Kidney (tissue), 14 donors: ENCODE data around the gene ZNF48. TPM values are rescaled to one million over a fixed set of nuclear protein-coding genes. Genes with fewer than 3 reads are reported as not detected.

Experiments
- DNase-seq, 5 donors: peaks; one replicate each; pipeline ENCODE4 v3.0.0-alpha.2; 2013 to 2020
- FAIRE-seq: peaks from 2 replicates; lab custom pipeline; 2012; peaks lifted over from hg19 to GRCh38; lab: Jason Lieb, UNC
- H3K27ac ChIP-seq, 2 donors: one replicate each; pipeline ENCODE4 v1.7.0; 2013; ENCODE audit warnings: low read depth in 2 of 2, low read length in 2 of 2, inconsistent platforms in 1 of 2
- H3K27me3 ChIP-seq: one replicate; pipeline ENCODE4 v1.7.1; 2013; ENCODE audit warnings: low read length, inconsistent platforms; ENCODE audit not compliant: control insufficient read depth, insufficient read depth
- H3K36me3 ChIP-seq, 3 donors: one replicate each; pipeline versions ENCODE4 v1.7.0 to v1.7.1; 2013; ENCODE audit warnings: low read length in 3 of 3, control low read depth in 1 of 3, inconsistent platforms in 1 of 3; ENCODE audit not compliant: insufficient read depth in 3 of 3, control insufficient read depth in 2 of 3
- H3K4me1 ChIP-seq, 3 donors: one replicate each; pipeline versions ENCODE4 v1.7.0 to v1.7.1; 2013; ENCODE audit warnings: low read length in 3 of 3, inconsistent platforms in 1 of 3, low read depth in 1 of 3; ENCODE audit not compliant: control insufficient read depth in 2 of 3, insufficient read depth in 2 of 3
- H3K4me3 ChIP-seq, 3 donors: one replicate each; pipeline versions ENCODE4 v1.7.0 to v1.8.1; 2013; ENCODE audit warnings: low read length in 3 of 3, control low read depth in 1 of 3, inconsistent platforms in 1 of 3
- H3K9ac ChIP-seq, 3 donors: one replicate each; pipeline versions ENCODE4 v1.7.0 to v1.7.1; 2013; ENCODE audit warnings: low read length in 3 of 3, control low read depth in 1 of 3, inconsistent platforms in 1 of 3
- H3K9me3 ChIP-seq, 3 donors: one replicate each; pipeline versions ENCODE4 v1.7.0 to v1.7.1; 2013; ENCODE audit warnings: low read length in 3 of 3, control low read depth in 1 of 3, inconsistent platforms in 1 of 3; ENCODE audit not compliant: control insufficient read depth in 2 of 3, insufficient read depth in 1 of 3
- CTCF ChIP-seq: IDR thresholded peaks from 3 replicates; pipeline ENCODE4 v1.5.1; 2012; ENCODE audit warnings: mild to moderate bottlenecking, moderate library complexity, borderline replicate concordance; ENCODE audit not compliant: insufficient read depth; ENCODE audit errors: extremely low read depth
- intact Hi-C: fragments of 100-400 bp; cut with DNase I; formaldehyde crosslinking; loops from one replicate; pipeline ENCODE4 v1.11.1; 2022
- polyA plus RNA-seq: library from polyadenylated mRNA; stranded (reverse); fragments of 350-450 nt; fragmentation: Illumina TruSeq; extraction: RNeasy Lipid Tissue Mini Kit (QIAGEN cat#74804); gene quantifications from one replicate; pipeline ENCODE4 v1.2.3, GENCODE V29; 2014; ENCODE audit warnings: low read depth, low replicate concordance; ENCODE audit not compliant: insufficient read depth
- total RNA-seq: library from RNA; stranded (reverse); fragmentation: NEBNext Ultra II Directional; extraction: Animal tissue kit (Norgen Biotek cat#: 25700); gene quantifications from one replicate; pipeline ENCODE4 v1.2.1, GENCODE V29; 2021
- donor health status: control.
- donor health status: control.
- donor health status: control.
- donor health status: control.
- donor health status: control.
- donor health status: DM: yes; HTN: yes; CAD: no.
- donor health status: Normal renal cell carcinoma (clear cell type).

Gene ZNF48
- total and polyA plus RNA-seq, 2 donors from 2014 or later: 6.9 to 9.7 TPM

DNA sequence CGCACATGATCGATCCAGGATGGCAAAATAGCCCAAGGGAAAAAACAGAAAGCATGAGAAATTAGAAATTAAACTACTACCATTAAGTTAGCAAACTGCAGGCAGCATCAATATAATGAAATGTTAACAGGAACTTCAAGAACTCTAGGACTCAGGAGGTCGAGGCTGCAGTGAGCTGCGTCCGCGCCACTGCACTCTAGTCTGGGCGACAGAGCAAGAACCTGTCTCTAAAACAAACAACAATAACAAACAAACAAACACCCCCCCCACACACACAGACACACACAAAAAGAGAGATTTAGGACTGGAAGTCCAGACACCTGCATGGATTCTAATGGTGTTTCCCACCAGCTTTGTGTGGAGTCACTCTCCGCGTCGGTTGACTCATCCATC, 51.0 kb downstream of the ZNF48 start:
- peaks cover 0 to 12% (median 0%) of the 10 kb centered on the region in 3 donors for H3K9me3 ChIP-seq
- H3K4me3 ChIP-seq: peak overlapping the region; percentile 18 to 100 (median 88)
- H3K27ac ChIP-seq: peak overlapping the region; percentile 83 to 98
- no peak for TF ChIP-seq CTCF
- DNase-seq: peak in 1 of 5 donors; percentile 45
- no peak for FAIRE-seq
- H3K27me3 ChIP-seq: no peaks in the 10 kb centered on the region
- intact Hi-C loops: no loop called here
- H3K36me3 ChIP-seq: peaks cover 3 to 13% (median 4%) of the 10 kb centered on the region in 3 donors
- peaks cover 0 to 15% (median 8%) of the 10 kb centered on the region in 3 donors for H3K4me1 ChIP-seq
- peak overlapping the region in 2 of 3 donors; percentile 60 to 96 for H3K9ac ChIP-seq

- FAIRE-seq: no peak
- intact Hi-C loops: no loop called here
- DNase-seq: peak in 2 of 5 donors; percentile 66 to 77
- Histone ChIP-seq H3K9ac (peak overlapping the region in 1 of 3 donors; percentile 37), H3K4me3 (peak overlapping the region in 2 of 3 donors; percentile 16 to 20), H3K36me3 (peaks cover 3 to 13% (median 4%) of the 10 kb centered on the region in 3 donors), H3K9me3 (peaks cover 0 to 12% (median 0%) of the 10 kb centered on the region in 3 donors), H3K4me1 (peaks cover 0 to 15% (median 8%) of the 10 kb centered on the region in 3 donors), H3K27me3 (no peaks in the 10 kb centered on the region), H3K27ac (peak overlapping the region; percentile 83 to 85)
- TF ChIP-seq CTCF: no peak
Measured at GRCh38 chr16:30447512-30448226, 52.4 kb downstream of the ZNF48 start.

GRCh38 chr16:30449116-30449435, 53.9 kb downstream of the ZNF48 start:
- TF ChIP-seq CTCF: no peak
- intact Hi-C loops: no loop called here
- FAIRE-seq: no peak
- no peak for DNase-seq
- H3K4me1 ChIP-seq: peaks cover 0 to 15% (median 8%) of the 10 kb centered on the region in 3 donors
- no peak overlapping the region for H3K9ac ChIP-seq
- peaks cover 0 to 10% (median 0%) of the 10 kb centered on the region in 3 donors for H3K9me3 ChIP-seq
- no peak overlapping the region for H3K27ac ChIP-seq
- H3K27me3 ChIP-seq: no peaks in the 10 kb centered on the region
- peaks cover 3 to 7% (median 4%) of the 10 kb centered on the region in 3 donors for H3K36me3 ChIP-seq
- no peak overlapping the region for H3K4me3 ChIP-seq

Other genes with a start within 250 kb of the ZNF48 start
- gene CORO1A, start 211.8 kb upstream of the ZNF48 start, total RNA-seq: 69.3 TPM
- 8.0 TPM for gene CORO1A, start 211.8 kb upstream of the ZNF48 start, polyA plus RNA-seq
- 77.6 TPM for gene BOLA2B, start 201.8 kb upstream of the ZNF48 start, total RNA-seq
- 177 TPM for gene BOLA2B, start 201.8 kb upstream of the ZNF48 start, polyA plus RNA-seq
- gene SLX1A, start 201.5 kb upstream of the ZNF48 start, total RNA-seq: 51.3 TPM
- 35.4 TPM for gene SLX1A, start 201.5 kb upstream of the ZNF48 start, polyA plus RNA-seq
- gene SULT1A3, start 196.2 kb upstream of the ZNF48 start, total RNA-seq: 19.8 TPM
- gene SULT1A3, start 196.2 kb upstream of the ZNF48 start, polyA plus RNA-seq: 31.3 TPM
- gene NPIPB13, start 146.9 kb upstream of the ZNF48 start, total RNA-seq: 20.5 TPM
- gene NPIPB13, start 146.9 kb upstream of the ZNF48 start, polyA plus RNA-seq: 1.2 TPM
- 68.1 TPM for gene CD2BP2, start 40.1 kb upstream of the ZNF48 start, total RNA-seq
- gene CD2BP2, start 40.1 kb upstream of the ZNF48 start, polyA plus RNA-seq: 61.8 TPM
- 32.7 TPM for gene TBC1D10B, start 24.9 kb upstream of the ZNF48 start, total RNA-seq
- 30.1 TPM for gene TBC1D10B, start 24.9 kb upstream of the ZNF48 start, polyA plus RNA-seq
- not detected for gene MYL11, start 20.6 kb upstream of the ZNF48 start, total RNA-seq
- gene MYL11, start 20.6 kb upstream of the ZNF48 start, polyA plus RNA-seq: 2.3 TPM
- 12.8 TPM for gene SEPTIN1, start 12.9 kb upstream of the ZNF48 start, total RNA-seq
- gene SEPTIN1, start 12.9 kb upstream of the ZNF48 start, polyA plus RNA-seq: 5.0 TPM
- 7.8 TPM for gene ZNF771, start 12.2 kb downstream of the ZNF48 start, total RNA-seq
- gene ZNF771, start 12.2 kb downstream of the ZNF48 start, polyA plus RNA-seq: 14.8 TPM
- gene DCTPP1, start 34.6 kb downstream of the ZNF48 start, total RNA-seq: 39.1 TPM
- gene DCTPP1, start 34.6 kb downstream of the ZNF48 start, polyA plus RNA-seq: 64.7 TPM
- gene SEPHS2, start 50.5 kb downstream of the ZNF48 start, total RNA-seq: 82.3 TPM
- 137 TPM for gene SEPHS2, start 50.5 kb downstream of the ZNF48 start, polyA plus RNA-seq
- gene ITGAL, start 77.3 kb downstream of the ZNF48 start, total RNA-seq: 19.6 TPM
- gene ITGAL, start 77.3 kb downstream of the ZNF48 start, polyA plus RNA-seq: 0.56 TPM
- gene ZNF768, start 131.1 kb downstream of the ZNF48 start, total RNA-seq: 36.2 TPM
- 46.9 TPM for gene ZNF768, start 131.1 kb downstream of the ZNF48 start, polyA plus RNA-seq
- 11.6 TPM for gene ZNF747, start 139.4 kb downstream of the ZNF48 start, total RNA-seq
- 10.1 TPM for gene ZNF747, start 139.4 kb downstream of the ZNF48 start, polyA plus RNA-seq
- 11.9 TPM for gene ZNF764, start 163.0 kb downstream of the ZNF48 start, total RNA-seq
- gene ZNF764, start 163.0 kb downstream of the ZNF48 start, polyA plus RNA-seq: 4.4 TPM
- gene ZNF688, start 176.3 kb downstream of the ZNF48 start, total RNA-seq: 16.7 TPM
- gene ZNF688, start 176.3 kb downstream of the ZNF48 start, polyA plus RNA-seq: 32.7 TPM
- gene ZNF785, start 190.3 kb downstream of the ZNF48 start, total RNA-seq: 18.5 TPM
- 6.3 TPM for gene ZNF785, start 190.3 kb downstream of the ZNF48 start, polyA plus RNA-seq
- 9.0 TPM for gene ZNF689, start 215.0 kb downstream of the ZNF48 start, total RNA-seq
- gene ZNF689, start 215.0 kb downstream of the ZNF48 start, polyA plus RNA-seq: 3.9 TPM